Measurements from ENCODE around the gene GSDME. TPM values are rescaled to one million over a fixed set of nuclear protein-coding genes. Genes with fewer than 3 reads are reported as not detected.

GSDME gene
- polyA plus RNA-seq, 3 donors from 2014 or later, result 0.10 TPM; not detected in 2

Other genes with a start within 250 kb of the GSDME start
- 10 to 100 TPM in 1 of 3 donors, 1 to 10 TPM in 2; 7.2 to 10.3 (median 7.3) TPM for gene PALS2, start 184.0 kb downstream of the GSDME start, polyA plus RNA-seq
- 10 to 100 TPM in 1 of 3 donors, 1 to 10 TPM in 2; 6.4 to 20.0 (median 8.5) TPM for gene OSBPL3, start 222.7 kb upstream of the GSDME start, polyA plus RNA-seq